ENCODE data around the gene LACTBL1.

- TF ChIP-seq CTCF (IDR thresholded peaks at IDR 0.05) (no peak), EZH2 (IDR thresholded peaks at IDR 0.05; ENCODE audit: borderline replicate concordance, insufficient read depth, low read depth, low read length, poor library complexity, severe bottlenecking) (no peak)
Observed at GRCh38 chr1:22925111-22925510, 47.6 kb downstream of the LACTBL1 start.
